ENCODE results near the gene BTRC. TPM values are rescaled to one million over a fixed set of nuclear protein-coding genes. Genes with fewer than 3 reads are reported as not detected.

Gene BTRC
- total RNA-seq, 4 donors from 2014 or later = 11.9 to 19.0 (median 12.2) TPM

- Histone ChIP-seq H3K9me3 (no peaks in the 10 kb centered on the region), H3K27me3 (no peaks in the 10 kb centered on the region), H3K4me1 (no peaks in the 10 kb centered on the region), H3K27ac (no peak overlapping the region), H3K36me3 (no peaks in the 10 kb centered on the region), H3K4me3 (no peak overlapping the region)
- TF ChIP-seq POLR2A (IDR thresholded peaks at IDR 0.05) = no peak
- no peak for TF ChIP-seq CTCF (IDR thresholded peaks at IDR 0.05)
- no peak for DNase-seq
These were observed 127.3 kb downstream of the BTRC start for GRCh38 chr10:101481256-101481655.

GRCh38 chr10:101482568-101482967, 128.6 kb downstream of the BTRC start:
- H3K4me1 ChIP-seq = no peaks in the 10 kb centered on the region
- H3K9me3 ChIP-seq = no peaks in the 10 kb centered on the region
- H3K27me3 ChIP-seq = no peaks in the 10 kb centered on the region
- DNase-seq = no peak
- TF ChIP-seq CTCF (IDR thresholded peaks at IDR 0.05) (no peak), POLR2A (IDR thresholded peaks at IDR 0.05) (no peak)
- no peaks in the 10 kb centered on the region for H3K36me3 ChIP-seq
- no peak overlapping the region for H3K27ac ChIP-seq
- no peak overlapping the region for H3K4me3 ChIP-seq

GRCh38 chr10:101484175-101484745, 130.3 kb downstream of the BTRC start:
- Histone ChIP-seq H3K4me1 (no peaks in the 10 kb centered on the region), H3K27ac (no peak overlapping the region), H3K36me3 (no peaks in the 10 kb centered on the region), H3K9me3 (no peaks in the 10 kb centered on the region), H3K4me3 (no peak overlapping the region), H3K27me3 (no peaks in the 10 kb centered on the region)
- DNase-seq = no peak
- no peak for TF ChIP-seq CTCF (IDR thresholded peaks at IDR 0.05)
- no peak for TF ChIP-seq POLR2A (IDR thresholded peaks at IDR 0.05)

GRCh38 chr10:101485207-101485606, 131.2 kb downstream of the BTRC start:
- no peak for DNase-seq
- H3K4me1 ChIP-seq = no peaks in the 10 kb centered on the region
- TF ChIP-seq POLR2A (IDR thresholded peaks at IDR 0.05) (no peak), CTCF (IDR thresholded peaks at IDR 0.05) (no peak)
- no peak overlapping the region for H3K27ac ChIP-seq
- H3K9me3 ChIP-seq = no peaks in the 10 kb centered on the region
- H3K27me3 ChIP-seq = no peaks in the 10 kb centered on the region
- H3K4me3 ChIP-seq = no peak overlapping the region
- no peaks in the 10 kb centered on the region for H3K36me3 ChIP-seq

- Histone ChIP-seq H3K4me1 (no peaks in the 10 kb centered on the region), H3K27me3 (no peaks in the 10 kb centered on the region), H3K36me3 (no peaks in the 10 kb centered on the region), H3K4me3 (no peak overlapping the region), H3K9me3 (no peaks in the 10 kb centered on the region), H3K27ac (no peak overlapping the region)
- TF ChIP-seq POLR2A (IDR thresholded peaks at IDR 0.05) (no peak), CTCF (IDR thresholded peaks at IDR 0.05) (no peak)
- DNase-seq = no peak
These were observed 132.0 kb downstream of the BTRC start for GRCh38 chr10:101485681-101486554.

Measured in Peyer's patch (tissue), 4 donors.